GM21529 (cell line): ENCODE data around the gene CCDC136.
A peak's percentile ranks its signal among the peaks of the same experiment; 100 is the strongest.

ENCODE experiments used
- ATAC-seq: cut with Tn5 transposase; IDR thresholded peaks from one replicate; pipeline ENCODE4 v1.9.1; 2021; ENCODE audit not compliant: unreplicated experiment

Gene CCDC136

DNA sequence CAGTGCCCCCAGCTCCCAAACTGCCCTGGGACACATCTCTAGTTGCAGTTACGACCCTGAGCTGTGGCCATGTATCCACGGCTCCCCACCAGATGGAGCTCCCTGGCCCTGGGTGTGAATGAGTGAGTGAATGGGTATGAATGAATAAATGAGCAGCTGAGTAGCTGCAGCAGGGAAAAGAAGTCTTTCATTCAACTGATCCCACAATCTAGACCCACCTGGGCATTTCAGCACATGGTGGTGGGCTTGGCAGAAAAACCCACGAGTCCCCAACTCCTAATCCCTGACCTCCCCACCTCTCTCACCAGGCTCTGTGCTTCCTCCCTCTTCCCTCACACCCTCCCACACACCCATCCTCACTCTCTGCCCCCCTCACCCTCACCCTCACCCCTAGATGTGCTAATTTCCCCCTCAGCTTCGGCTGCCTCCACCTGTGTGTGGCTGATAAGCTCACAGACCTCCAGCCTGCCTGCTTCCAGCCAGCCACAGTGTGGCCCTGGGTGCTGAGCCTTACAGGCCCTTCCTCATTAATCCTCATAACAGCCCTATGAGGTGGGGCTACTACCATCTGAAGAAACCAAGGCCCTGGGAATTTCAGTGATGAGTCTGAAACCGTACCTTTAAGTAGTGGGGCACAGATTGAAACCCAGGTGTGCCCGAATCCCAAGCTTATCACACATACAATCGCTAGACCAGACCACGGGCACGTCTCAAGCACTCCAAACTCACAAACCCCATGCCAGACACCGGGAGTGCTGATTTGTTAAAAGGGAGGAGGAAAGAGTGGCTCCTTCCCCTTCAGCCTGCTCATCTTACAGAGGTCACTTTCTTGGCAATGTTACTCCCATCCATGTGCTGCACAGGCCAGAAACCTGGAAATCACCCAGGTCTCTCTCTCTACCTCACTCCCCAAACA lies 68.6 kb downstream of the CCDC136 start:
- no peak for ATAC-seq

DNA sequence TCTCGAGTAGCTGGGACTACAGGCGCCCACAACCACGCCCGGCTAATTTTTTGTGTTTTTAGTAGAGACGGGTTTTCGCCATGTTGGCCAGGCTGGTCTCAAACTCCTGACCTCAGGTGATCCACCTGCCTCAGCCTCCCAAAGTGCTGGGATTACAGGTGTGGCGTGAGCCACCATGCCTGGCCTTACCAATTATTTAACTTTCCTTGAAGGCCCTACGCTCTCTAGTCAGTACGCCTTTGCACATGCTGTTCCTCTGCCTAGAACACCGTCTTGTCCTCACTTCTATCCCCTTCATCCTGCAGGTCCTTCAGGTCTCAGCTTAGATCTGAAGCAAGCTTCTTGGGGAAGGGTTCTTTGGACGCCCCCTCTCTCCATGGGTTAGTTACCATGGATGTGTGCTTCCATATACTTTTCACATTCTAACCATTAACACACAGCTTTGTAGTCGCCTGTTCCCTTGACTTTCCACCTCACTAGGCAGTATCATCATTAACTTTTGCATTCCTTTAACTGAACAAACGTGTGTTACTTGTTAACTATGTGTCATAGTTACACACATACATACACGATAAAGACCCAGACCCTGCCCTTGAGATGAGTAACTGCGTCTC lies 70.3 kb downstream of the CCDC136 start:
- ATAC-seq: no peak

DNA sequence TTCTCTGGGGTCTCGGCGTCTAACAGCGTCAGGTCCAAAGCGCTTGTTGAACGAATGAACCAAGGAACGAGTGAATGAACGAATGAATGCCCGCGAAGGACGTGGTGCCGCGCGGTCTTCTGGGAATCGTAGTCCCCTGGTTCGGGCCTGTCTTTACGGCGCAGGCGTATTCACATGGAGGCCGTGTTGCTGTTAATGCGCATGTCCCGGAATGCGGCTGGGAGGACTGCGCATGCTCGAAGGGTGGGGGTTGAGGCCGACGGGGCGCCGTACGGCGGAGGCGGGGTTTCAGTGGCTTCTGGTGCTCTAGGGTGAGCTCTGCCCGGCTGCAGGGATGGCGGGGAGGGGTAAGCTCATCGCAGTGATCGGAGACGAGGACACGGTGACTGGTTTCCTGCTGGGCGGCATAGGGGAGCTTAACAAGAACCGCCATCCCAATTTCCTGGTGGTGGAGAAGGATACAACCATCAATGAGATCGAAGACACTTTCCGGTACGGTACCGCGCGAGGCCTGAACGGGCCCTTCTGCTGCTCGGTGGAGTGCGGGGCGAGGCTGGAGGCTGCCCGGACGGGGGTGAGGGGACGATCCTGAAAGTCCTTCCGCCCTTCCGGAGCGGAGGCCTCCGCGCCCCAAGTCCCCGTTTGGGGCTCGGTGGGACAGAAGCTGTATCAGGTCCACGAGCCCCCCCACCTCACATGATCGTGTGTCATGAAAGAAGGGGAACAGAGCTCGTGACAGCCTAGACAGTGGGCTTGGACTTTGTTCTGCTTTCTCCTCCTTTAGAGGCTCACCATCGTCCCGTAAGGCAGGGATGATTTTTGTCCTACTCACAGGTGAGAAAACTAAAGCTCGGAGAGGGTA lies 71.0 kb downstream of the CCDC136 start, which contains the start of gene ATP6V1F:
Gene ATP6V1F (plus strand): TSS at position 286 of the 862 bp plus-strand sequence. CDS start 49 bp downstream, at position 335.
- peak; percentile 84 for ATAC-seq

DNA sequence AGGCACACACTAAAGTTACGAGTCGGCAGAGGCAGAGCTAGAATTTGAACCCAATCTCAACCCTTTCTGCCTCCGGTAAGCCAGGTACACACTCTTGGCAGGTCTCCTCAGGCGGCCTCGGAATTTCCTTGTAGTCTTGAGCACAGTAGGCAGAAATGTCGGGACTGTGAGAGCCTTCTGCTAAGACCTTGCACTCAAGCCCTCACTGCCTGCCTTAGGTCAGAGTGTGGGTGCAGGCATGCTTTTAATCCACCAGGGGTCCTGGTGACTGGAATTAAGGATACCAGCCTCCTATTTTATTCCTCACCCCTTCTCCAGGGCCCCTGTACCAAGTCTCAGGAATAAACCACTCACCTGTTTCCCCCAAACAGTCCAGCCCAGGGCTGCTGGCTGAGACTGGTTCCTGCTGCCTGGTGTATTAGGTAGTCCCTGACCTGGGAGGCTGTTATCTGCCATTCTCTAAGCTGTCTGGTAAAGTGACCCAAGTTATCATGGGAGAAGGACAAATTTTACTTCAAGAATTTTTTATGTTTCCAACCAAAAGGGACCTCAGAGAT lies 71.7 kb downstream of the CCDC136 start:
- peak; percentile 39 for ATAC-seq

DNA sequence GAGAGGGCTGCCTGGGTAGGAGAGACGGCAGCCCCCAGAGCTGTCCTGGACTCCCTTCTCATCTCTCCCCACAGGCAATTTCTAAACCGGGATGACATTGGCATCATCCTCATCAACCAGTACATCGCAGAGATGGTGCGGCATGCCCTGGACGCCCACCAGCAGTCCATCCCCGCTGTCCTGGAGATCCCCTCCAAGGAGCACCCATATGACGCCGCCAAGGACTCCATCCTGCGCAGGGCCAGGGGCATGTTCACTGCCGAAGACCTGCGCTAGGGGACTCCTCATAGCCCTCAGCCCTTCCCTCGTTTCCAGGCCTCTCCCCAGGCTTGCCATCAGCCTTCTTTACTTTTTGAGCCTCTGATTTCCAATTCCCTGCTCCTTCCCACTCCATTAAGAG lies 73.5 kb downstream of the CCDC136 start:
- ATAC-seq: no peak

DNA sequence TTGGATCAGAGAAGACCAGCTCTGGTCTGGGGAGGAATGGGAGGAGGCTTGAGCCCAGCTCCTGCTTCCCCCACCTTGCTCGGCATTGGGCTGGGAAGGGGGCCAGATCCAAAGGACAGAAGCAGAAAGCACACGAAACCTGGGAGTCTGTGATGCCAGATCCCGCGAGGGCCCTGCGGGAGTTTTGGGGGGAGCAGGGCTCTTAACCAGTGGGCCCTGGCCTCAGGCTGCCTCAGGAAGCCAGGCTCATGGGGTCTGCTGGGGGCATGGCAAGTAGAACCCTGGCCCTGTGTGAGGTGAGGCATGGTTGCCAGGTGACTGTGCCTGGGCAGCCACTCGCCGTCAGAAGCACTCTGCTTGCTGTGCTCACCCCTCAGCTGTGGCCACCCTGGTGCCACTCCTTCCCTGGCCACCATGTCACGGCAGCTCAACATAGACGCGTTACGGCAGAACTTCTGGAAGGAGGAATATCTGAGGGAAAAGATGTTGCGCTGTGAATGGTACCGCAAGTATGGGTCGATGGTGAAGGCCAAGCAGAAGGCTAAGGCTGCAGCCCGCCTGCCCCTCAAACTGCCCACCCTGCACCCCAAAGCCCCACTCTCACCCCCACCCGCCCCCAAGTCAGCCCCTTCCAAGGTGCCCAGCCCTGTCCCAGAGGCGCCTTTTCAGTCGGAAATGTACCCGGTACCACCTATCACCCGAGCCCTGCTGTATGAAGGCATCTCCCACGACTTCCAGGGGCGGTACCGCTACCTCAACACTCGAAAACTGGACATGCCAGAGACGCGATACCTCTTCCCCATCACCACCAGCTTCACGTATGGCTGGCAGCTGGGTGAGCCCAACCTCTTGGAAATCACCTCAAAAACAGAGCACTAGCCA lies 74.5 kb downstream of the CCDC136 start:
- no peak for ATAC-seq

DNA sequence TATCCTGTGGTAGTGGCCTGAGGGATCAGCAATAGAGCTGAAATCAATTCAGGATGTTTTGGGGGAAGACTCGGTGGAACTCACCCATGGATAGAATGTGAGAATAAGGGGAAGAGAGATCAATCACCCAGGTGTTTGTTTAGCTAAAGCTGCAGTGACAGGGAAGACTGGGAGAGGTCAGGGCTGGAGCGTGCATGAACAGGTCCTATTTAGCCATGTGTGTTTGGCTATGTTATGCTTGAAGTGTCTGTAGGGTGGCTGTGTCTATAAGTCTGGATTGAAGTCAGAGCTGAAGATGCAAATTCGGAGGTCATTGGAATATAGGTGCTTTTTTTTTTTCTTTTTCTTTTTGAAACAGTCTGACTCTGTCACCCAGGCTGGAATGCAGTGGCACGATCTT lies 75.5 kb downstream of the CCDC136 start:
- ATAC-seq: no peak

DNA sequence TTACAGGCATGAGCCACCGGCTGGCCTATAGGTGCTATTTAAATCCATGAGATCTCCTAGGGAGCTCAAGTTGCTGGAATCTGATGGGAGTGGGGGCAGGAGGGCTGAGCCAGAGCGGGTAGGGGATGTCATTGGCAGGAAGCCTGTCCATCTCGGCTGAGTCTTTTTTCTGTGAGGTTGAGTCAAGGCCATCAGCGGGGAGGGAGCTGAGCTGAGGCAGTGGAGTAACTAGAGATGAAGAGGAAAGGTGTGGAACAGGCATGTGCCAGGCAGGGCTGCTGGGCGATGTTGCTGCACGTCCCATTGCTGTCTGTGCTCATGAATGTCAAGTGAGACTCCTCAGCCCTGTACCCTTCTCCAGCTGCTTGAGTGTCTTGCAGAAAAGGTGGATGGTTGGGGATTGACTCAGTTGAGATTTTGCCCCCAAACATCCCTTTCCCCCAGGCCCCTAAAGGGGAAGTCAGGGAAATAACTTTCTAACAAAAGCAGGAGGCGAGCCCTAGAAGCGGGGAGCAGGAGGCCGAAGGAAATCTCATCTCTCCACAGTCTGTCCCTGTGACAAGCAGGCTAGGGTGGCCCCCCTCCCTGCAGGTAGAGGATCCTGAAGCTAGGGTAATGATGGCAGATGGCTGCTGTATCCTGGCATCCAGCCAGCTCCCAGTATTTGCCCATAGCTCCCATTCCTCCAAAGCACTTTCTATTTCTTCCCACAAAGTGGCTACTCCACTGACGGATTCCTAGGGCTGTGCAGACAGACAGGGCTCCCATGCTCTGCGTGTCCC lies 76.3 kb downstream of the CCDC136 start:
- no peak for ATAC-seq

DNA sequence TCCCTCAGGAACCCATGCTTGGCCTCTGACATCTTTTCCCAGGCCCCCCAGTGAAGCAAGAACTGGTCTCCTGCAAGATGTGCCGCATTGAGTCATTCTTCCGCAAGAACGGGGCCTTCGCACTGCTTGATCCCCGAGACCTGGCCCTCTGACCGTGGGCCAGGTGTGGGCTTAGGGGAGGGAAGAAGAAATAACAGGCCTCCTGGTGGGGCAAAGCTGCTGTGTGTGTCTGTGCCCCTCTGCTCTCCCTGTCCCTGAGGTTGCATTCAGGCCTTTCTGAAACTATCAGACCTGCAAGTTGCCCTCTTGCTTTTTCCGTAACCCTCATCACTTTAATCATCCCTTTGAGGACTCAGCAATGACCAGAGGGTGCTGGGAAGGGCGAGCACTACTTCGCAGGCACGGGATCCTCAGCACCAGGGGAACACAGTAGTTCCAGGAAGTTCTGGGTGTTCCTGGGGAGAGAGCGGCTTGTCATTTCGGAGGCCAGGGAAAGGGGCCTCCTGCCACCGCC lies 76.9 kb downstream of the CCDC136 start:
- ATAC-seq: no peak

DNA sequence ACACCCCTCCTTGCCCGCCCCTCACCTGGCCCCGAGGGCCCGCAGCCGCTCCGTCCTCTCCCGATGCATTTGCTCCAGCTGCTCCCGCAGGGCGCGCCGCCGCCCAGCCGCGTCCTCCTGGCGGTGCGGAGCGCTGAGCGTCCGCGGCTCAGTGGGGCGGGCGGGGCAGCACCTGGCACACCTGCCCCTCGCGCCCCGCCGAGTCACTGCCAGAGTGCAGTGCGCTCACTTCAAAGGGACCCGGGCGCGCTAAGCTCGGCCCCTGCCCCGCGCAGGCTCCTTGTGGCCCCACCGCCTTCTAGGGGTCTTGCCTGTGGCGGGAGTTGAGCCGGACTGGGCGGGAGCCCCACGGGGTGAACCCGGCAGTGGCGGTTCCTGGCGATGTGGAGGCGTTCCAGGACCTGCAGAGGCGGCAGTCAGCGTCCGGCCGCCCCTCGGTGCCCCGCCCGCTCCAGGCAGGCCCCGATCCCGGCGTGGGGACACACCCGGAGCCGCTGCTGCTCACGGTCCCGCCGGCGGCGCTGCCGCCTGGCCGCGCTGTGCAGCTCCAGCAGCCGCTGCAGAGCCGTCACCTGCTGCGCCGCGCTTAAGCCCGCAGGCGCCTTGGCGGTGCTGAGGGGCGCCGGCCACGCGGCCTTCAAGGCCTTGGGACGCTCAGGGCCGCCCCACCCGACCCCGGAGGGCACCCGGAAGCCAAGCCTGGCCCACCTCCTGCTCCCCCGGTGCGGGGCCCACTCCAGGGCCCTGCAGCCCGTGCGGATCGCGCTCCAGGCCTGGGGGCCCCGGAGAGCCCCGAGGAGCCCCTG lies 77.6 kb downstream of the CCDC136 start:
- ATAC-seq: peak; percentile 81

DNA sequence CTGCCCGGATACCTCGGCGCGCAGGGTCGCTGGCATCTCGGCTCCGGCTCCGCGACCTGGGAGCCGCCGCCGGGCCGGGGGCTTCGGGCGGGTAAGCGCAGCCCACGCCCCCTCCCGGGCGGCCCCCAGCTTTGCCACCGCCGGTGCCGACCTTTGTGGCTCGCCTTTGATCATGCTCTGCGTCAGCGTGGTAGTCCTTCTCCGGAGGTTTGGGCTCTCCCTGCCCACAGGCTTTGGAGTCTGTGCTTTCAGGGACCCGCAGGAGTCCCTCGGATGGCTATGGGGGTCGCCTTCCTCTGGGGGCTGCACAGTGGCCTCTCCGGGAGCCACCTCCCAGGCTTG lies 78.1 kb downstream of the CCDC136 start:
- peak; percentile 10 for ATAC-seq

DNA sequence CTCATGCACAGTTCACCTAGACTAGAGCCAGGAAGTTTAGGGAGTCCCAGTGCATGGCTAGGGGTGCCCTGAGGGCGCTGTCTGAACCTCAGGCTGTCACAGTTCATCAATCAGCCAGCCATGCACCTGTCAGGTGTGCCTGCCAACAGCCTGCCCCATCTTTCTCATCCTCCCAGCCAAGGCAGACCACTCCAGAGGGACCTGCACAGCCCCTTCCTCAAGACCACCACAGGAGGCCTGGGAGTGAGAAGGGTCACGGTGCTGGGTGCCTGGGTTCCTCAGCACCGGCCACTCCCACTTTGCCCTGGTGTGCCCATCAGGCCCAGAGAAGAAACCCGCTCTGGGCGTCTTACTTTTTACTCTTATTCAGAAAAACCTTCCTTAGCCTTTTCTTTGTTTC lies 79.3 kb downstream of the CCDC136 start:
- no peak for ATAC-seq
